T-helper 2 cell treated with Interferon-gamma antibody and Interleukin-4, amounts not matched to agents 5 μg/mL and 100 μg/mL, for 36 hours (primary cell): ENCODE measurements around the gene SORCS1.

ENCODE experiments used
- DNase-seq: peaks from one replicate; pipeline ENCODE4 v3.0.0; 2021; ENCODE audit warnings: low spot score
- H3K27ac Mint-ChIP-seq: one replicate; pipeline ENCODE4 v1.8.0; 2021; ENCODE audit warnings: mild to moderate bottlenecking, mixed read lengths
- H3K27me3 Mint-ChIP-seq: one replicate; pipeline ENCODE4 v1.8.0; 2021; ENCODE audit warnings: low read depth, mixed read lengths
- H3K36me3 Mint-ChIP-seq: one replicate; pipeline ENCODE4 v1.8.0; 2021; ENCODE audit warnings: low read depth, mixed read lengths
- H3K4me1 Mint-ChIP-seq: one replicate; pipeline ENCODE4 v1.8.0; 2021; ENCODE audit warnings: low read depth, mixed read lengths
- H3K4me3 Mint-ChIP-seq: one replicate; pipeline ENCODE4 v1.8.0; 2022; ENCODE audit warnings: mild to moderate bottlenecking, moderate library complexity, mixed read lengths
- H3K9me3 Mint-ChIP-seq: one replicate; pipeline ENCODE4 v1.8.0; 2021; ENCODE audit warnings: mixed read lengths

The SORCS1 gene

GRCh38 chr10:106557951-106558733 is 606.4 kb downstream of the SORCS1 start:
- Mint-ChIP-seq H3K9me3 (peaks cover 8% of the 10 kb centered on the region), H3K36me3 (no peaks in the 10 kb centered on the region), H3K4me1 (no peaks in the 10 kb centered on the region), H3K27me3 (no peaks in the 10 kb centered on the region), H3K27ac (no peak overlapping the region), H3K4me3 (no peak overlapping the region)
- DNase-seq, result no peak

GRCh38 chr10:106557053-106557452 is 607.5 kb downstream of the SORCS1 start:
- Mint-ChIP-seq H3K27ac (no peak overlapping the region), H3K27me3 (no peaks in the 10 kb centered on the region), H3K4me1 (no peaks in the 10 kb centered on the region), H3K4me3 (no peak overlapping the region), H3K9me3 (peaks cover 8% of the 10 kb centered on the region), H3K36me3 (no peaks in the 10 kb centered on the region)
- no peak for DNase-seq

- Mint-ChIP-seq H3K27ac (no peak overlapping the region), H3K4me3 (no peak overlapping the region), H3K9me3 (peaks cover 8% of the 10 kb centered on the region), H3K36me3 (no peaks in the 10 kb centered on the region), H3K27me3 (no peaks in the 10 kb centered on the region), H3K4me1 (no peaks in the 10 kb centered on the region)
- no peak for DNase-seq
Observed at GRCh38 chr10:106555599-106555998, 608.9 kb downstream of the SORCS1 start.

GRCh38 chr10:106551501-106552062 is 612.9 kb downstream of the SORCS1 start:
- H3K4me3 Mint-ChIP-seq, result no peak overlapping the region
- no peaks in the 10 kb centered on the region for H3K4me1 Mint-ChIP-seq
- H3K9me3 Mint-ChIP-seq, result no peaks in the 10 kb centered on the region
- DNase-seq, result no peak
- no peaks in the 10 kb centered on the region for H3K27me3 Mint-ChIP-seq
- H3K36me3 Mint-ChIP-seq, result no peaks in the 10 kb centered on the region
- no peak overlapping the region for H3K27ac Mint-ChIP-seq

GRCh38 chr10:106548832-106549231 is 615.7 kb downstream of the SORCS1 start:
- Mint-ChIP-seq H3K4me3 (no peak overlapping the region), H3K27me3 (no peaks in the 10 kb centered on the region), H3K4me1 (no peaks in the 10 kb centered on the region), H3K9me3 (no peaks in the 10 kb centered on the region), H3K36me3 (no peaks in the 10 kb centered on the region), H3K27ac (no peak overlapping the region)
- no peak for DNase-seq

GRCh38 chr10:106547047-106547635 is 617.4 kb downstream of the SORCS1 start:
- DNase-seq, result no peak
- Mint-ChIP-seq H3K4me3 (no peak overlapping the region), H3K9me3 (no peaks in the 10 kb centered on the region), H3K27me3 (no peaks in the 10 kb centered on the region), H3K4me1 (no peaks in the 10 kb centered on the region), H3K27ac (no peak overlapping the region), H3K36me3 (no peaks in the 10 kb centered on the region)

- DNase-seq, result no peak
- H3K36me3 Mint-ChIP-seq, result no peaks in the 10 kb centered on the region
- H3K4me1 Mint-ChIP-seq, result no peaks in the 10 kb centered on the region
- no peaks in the 10 kb centered on the region for H3K27me3 Mint-ChIP-seq
- H3K4me3 Mint-ChIP-seq, result no peak overlapping the region
- no peak overlapping the region for H3K27ac Mint-ChIP-seq
- H3K9me3 Mint-ChIP-seq, result no peaks in the 10 kb centered on the region
Observed at GRCh38 chr10:106542461-106542860, 622.0 kb downstream of the SORCS1 start.

- Mint-ChIP-seq H3K27ac (no peak overlapping the region), H3K9me3 (no peaks in the 10 kb centered on the region), H3K4me3 (no peak overlapping the region)
Observed at GRCh38 chr10:106540645-106541044, 623.9 kb downstream of the SORCS1 start.

GRCh38 chr10:106537866-106538265 is 626.6 kb downstream of the SORCS1 start:
- Mint-ChIP-seq H3K4me1 (no peaks in the 10 kb centered on the region), H3K27me3 (no peaks in the 10 kb centered on the region), H3K4me3 (no peak overlapping the region), H3K36me3 (no peaks in the 10 kb centered on the region), H3K27ac (no peak overlapping the region), H3K9me3 (no peaks in the 10 kb centered on the region)
- DNase-seq, result no peak

More at GRCh38 chr10:106540645-106541044, 623.9 kb downstream of the SORCS1 start:
- no peak for DNase-seq
- H3K36me3 Mint-ChIP-seq, result no peaks in the 10 kb centered on the region
- no peaks in the 10 kb centered on the region for H3K27me3 Mint-ChIP-seq
- no peaks in the 10 kb centered on the region for H3K4me1 Mint-ChIP-seq

- Mint-ChIP-seq H3K4me1 (no peaks in the 10 kb centered on the region), H3K27me3 (no peaks in the 10 kb centered on the region), H3K27ac (no peak overlapping the region), H3K36me3 (no peaks in the 10 kb centered on the region), H3K4me3 (no peak overlapping the region), H3K9me3 (no peaks in the 10 kb centered on the region)
- no peak for DNase-seq
Observed at GRCh38 chr10:106535304-106535953, 629.1 kb downstream of the SORCS1 start.

GRCh38 chr10:106534441-106534840 is 630.1 kb downstream of the SORCS1 start:
- no peak overlapping the region for H3K4me3 Mint-ChIP-seq
- H3K4me1 Mint-ChIP-seq, result no peaks in the 10 kb centered on the region
- H3K27me3 Mint-ChIP-seq, result no peaks in the 10 kb centered on the region
- DNase-seq, result no peak
- H3K9me3 Mint-ChIP-seq, result no peaks in the 10 kb centered on the region
- H3K36me3 Mint-ChIP-seq, result no peaks in the 10 kb centered on the region
- H3K27ac Mint-ChIP-seq, result no peak overlapping the region

- no peaks in the 10 kb centered on the region for H3K36me3 Mint-ChIP-seq
- no peak overlapping the region for H3K27ac Mint-ChIP-seq
- no peak for DNase-seq
- H3K27me3 Mint-ChIP-seq, result no peaks in the 10 kb centered on the region
- H3K4me3 Mint-ChIP-seq, result no peak overlapping the region
- no peaks in the 10 kb centered on the region for H3K9me3 Mint-ChIP-seq
- no peaks in the 10 kb centered on the region for H3K4me1 Mint-ChIP-seq
Observed at GRCh38 chr10:106528702-106529101, 635.8 kb downstream of the SORCS1 start.

GRCh38 chr10:106525835-106526234 is 638.7 kb downstream of the SORCS1 start:
- Mint-ChIP-seq H3K27me3 (no peaks in the 10 kb centered on the region), H3K4me1 (no peaks in the 10 kb centered on the region), H3K36me3 (no peaks in the 10 kb centered on the region), H3K27ac (no peak overlapping the region), H3K9me3 (no peaks in the 10 kb centered on the region), H3K4me3 (no peak overlapping the region)
- no peak for DNase-seq
